Mesendoderm (in vitro differentiated cells): ENCODE results near the gene CAMTA1.

Experiments used
- DNase-seq: peaks from one replicate; pipeline ENCODE4 v3.0.0; 2013
- H2AK5ac ChIP-seq: 2 replicates; pipeline ENCODE4 v1.6.1; 2013; ENCODE audit warnings: low read length, inconsistent platforms
- H2BK120ac ChIP-seq: 2 replicates; pipeline ENCODE4 v1.6.1; 2013; ENCODE audit warnings: low read depth, mild to moderate bottlenecking, low read length, moderate library complexity, mixed read lengths
- H2BK15ac ChIP-seq: replicated peaks from 2 replicates; pipeline ENCODE4 v1.6.1; 2013; ENCODE audit warnings: low read depth, mild to moderate bottlenecking, moderate library complexity
- H2BK5ac ChIP-seq: 2 replicates; pipeline ENCODE4 v1.6.1; 2013; ENCODE audit warnings: low read length, inconsistent platforms
- H3K18ac ChIP-seq: 2 replicates; pipeline ENCODE4 v1.6.1; 2013; ENCODE audit warnings: mild to moderate bottlenecking, low read length, mixed read lengths
- H3K23ac ChIP-seq: one replicate; pipeline ENCODE4 v1.6.1; 2013; ENCODE audit warnings: low read length
- H3K27ac ChIP-seq: 2 replicates; pipeline ENCODE4 v1.5.1; 2013; ENCODE audit warnings: low read depth, mild to moderate bottlenecking, inconsistent platforms, low read length, moderate library complexity
- H3K27me3 ChIP-seq: 2 replicates; pipeline ENCODE4 v1.6.1; 2013; ENCODE audit warnings: low read length, control low read depth, mild to moderate bottlenecking, inconsistent platforms; ENCODE audit not compliant: insufficient read depth, poor library complexity
- H3K36me3 ChIP-seq: 2 replicates; pipeline ENCODE4 v1.6.1; 2013; ENCODE audit warnings: low read length, inconsistent platforms; ENCODE audit not compliant: control insufficient read depth, insufficient read depth
- H3K4ac ChIP-seq: one replicate; pipeline ENCODE4 v1.6.1; 2013; ENCODE audit warnings: low read depth, mild to moderate bottlenecking, low read length, moderate library complexity
- H3K4me1 ChIP-seq: 2 replicates; pipeline ENCODE4 v1.6.1; 2013; ENCODE audit warnings: low read depth, low read length, inconsistent platforms; ENCODE audit not compliant: control insufficient read depth
- H3K4me2 ChIP-seq: 2 replicates; pipeline ENCODE4 v1.6.1; 2013; ENCODE audit warnings: low read length
- H3K4me3 ChIP-seq: 2 replicates; pipeline ENCODE4 v1.5.1; 2013; ENCODE audit warnings: mild to moderate bottlenecking, low read length
- H3K56ac ChIP-seq: one replicate; pipeline ENCODE4 v1.6.1; 2013; ENCODE audit warnings: low read length
- H3K79me1 ChIP-seq: 2 replicates; pipeline ENCODE4 v1.6.1; 2013; ENCODE audit warnings: low read length, inconsistent platforms
- H3K79me2 ChIP-seq: 2 replicates; pipeline ENCODE4 v1.6.1; 2013; ENCODE audit warnings: mild to moderate bottlenecking, low read length; ENCODE audit not compliant: control insufficient read depth, insufficient read depth
- H3K9ac ChIP-seq: 2 replicates; pipeline ENCODE4 v1.6.1; 2013; ENCODE audit warnings: low read length, inconsistent platforms
- H4K5ac ChIP-seq: one replicate; pipeline ENCODE4 v1.6.1; 2013; ENCODE audit warnings: low read length
- H4K8ac ChIP-seq: one replicate; pipeline ENCODE4 v1.6.1; 2013; ENCODE audit warnings: low read depth, mild to moderate bottlenecking, control low read depth, low read length, moderate library complexity
- WGBS: extraction: QIAGEN DNeasy Blood & Tissue Kit; methylation state at CpG from one replicate; pipeline ENCODE4 v1.1.7; 2013; ENCODE audit warnings: low lambda C conversion rate, missing lambda C conversion rate; ENCODE audit not compliant: insufficient coverage; ENCODE audit errors: extremely low coverage; 5-methylcytosine and 5-hydroxymethylcytosine counted together

CAMTA1 gene

GRCh38 chr1:7045897-7046296 is 260.6 kb downstream of the CAMTA1 start:
- Histone ChIP-seq H4K8ac (no peak overlapping the region), H3K18ac (no peak overlapping the region), H3K79me2 (no peaks in the 10 kb centered on the region), H3K56ac (no peak overlapping the region), H3K4me3 (no peak overlapping the region), H3K27me3 (no peaks in the 10 kb centered on the region), H2BK5ac (no peak overlapping the region), H3K36me3 (no peaks in the 10 kb centered on the region), H3K4ac (no peak overlapping the region), H2AK5ac (no peak overlapping the region), H3K27ac (no peak overlapping the region), H3K9ac (no peak overlapping the region), H2BK15ac (no peak overlapping the region), H2BK120ac (no peak overlapping the region), H3K4me1 (no peaks in the 10 kb centered on the region), H3K79me1 (no peaks in the 10 kb centered on the region), H4K5ac (no peak overlapping the region), H3K23ac (no peak overlapping the region), H3K4me2 (no peak overlapping the region)
- no CpG with 5 or more reads among the region's 1 CpG for WGBS
- DNase-seq = no peak

GRCh38 chr1:7046314-7046713 is 261.1 kb downstream of the CAMTA1 start:
- H4K5ac ChIP-seq = no peak overlapping the region
- peak; percentile 77 for DNase-seq
- no peak overlapping the region for H2BK120ac ChIP-seq
- no CpG with 5 or more reads among the region's 4 CpGs for WGBS
- no peak overlapping the region for H3K18ac ChIP-seq
- H3K56ac ChIP-seq = no peak overlapping the region
- no peak overlapping the region for H2BK5ac ChIP-seq
- H3K23ac ChIP-seq = no peak overlapping the region
- no peak overlapping the region for H3K4ac ChIP-seq
- no peaks in the 10 kb centered on the region for H3K79me2 ChIP-seq
- no peak overlapping the region for H2BK15ac ChIP-seq
- H3K27me3 ChIP-seq = no peaks in the 10 kb centered on the region
- no peak overlapping the region for H3K4me3 ChIP-seq
- H3K36me3 ChIP-seq = no peaks in the 10 kb centered on the region
- H3K4me2 ChIP-seq = no peak overlapping the region
- no peaks in the 10 kb centered on the region for H3K79me1 ChIP-seq
- no peak overlapping the region for H3K9ac ChIP-seq
- no peak overlapping the region for H3K27ac ChIP-seq
- H4K8ac ChIP-seq = no peak overlapping the region
- H2AK5ac ChIP-seq = no peak overlapping the region
- no peaks in the 10 kb centered on the region for H3K4me1 ChIP-seq

GRCh38 chr1:7046891-7047290 is 261.6 kb downstream of the CAMTA1 start:
- H3K18ac ChIP-seq = no peak overlapping the region
- H3K9ac ChIP-seq = no peak overlapping the region
- no peak for DNase-seq
- WGBS = no CpG with 5 or more reads among the region's 1 CpG
- H3K36me3 ChIP-seq = no peaks in the 10 kb centered on the region
- no peak overlapping the region for H2BK15ac ChIP-seq
- H2BK5ac ChIP-seq = no peak overlapping the region
- H3K4ac ChIP-seq = no peak overlapping the region
- no peaks in the 10 kb centered on the region for H3K27me3 ChIP-seq
- no peak overlapping the region for H2AK5ac ChIP-seq
- H3K4me1 ChIP-seq = no peaks in the 10 kb centered on the region
- no peak overlapping the region for H4K5ac ChIP-seq
- no peak overlapping the region for H3K56ac ChIP-seq
- no peak overlapping the region for H3K27ac ChIP-seq
- H2BK120ac ChIP-seq = no peak overlapping the region
- H3K23ac ChIP-seq = no peak overlapping the region
- no peaks in the 10 kb centered on the region for H3K79me1 ChIP-seq
- H4K8ac ChIP-seq = no peak overlapping the region
- no peak overlapping the region for H3K4me3 ChIP-seq
- H3K4me2 ChIP-seq = no peak overlapping the region
- no peaks in the 10 kb centered on the region for H3K79me2 ChIP-seq

GRCh38 chr1:7047866-7048265 is 262.6 kb downstream of the CAMTA1 start:
- H2BK5ac ChIP-seq = no peak overlapping the region
- no peak overlapping the region for H2BK15ac ChIP-seq
- no peak overlapping the region for H3K18ac ChIP-seq
- H3K4ac ChIP-seq = no peak overlapping the region
- H2BK120ac ChIP-seq = no peak overlapping the region
- H3K27ac ChIP-seq = no peak overlapping the region
- H3K27me3 ChIP-seq = no peaks in the 10 kb centered on the region
- H3K4me2 ChIP-seq = no peak overlapping the region
- no peaks in the 10 kb centered on the region for H3K79me1 ChIP-seq
- H3K9ac ChIP-seq = no peak overlapping the region
- no peaks in the 10 kb centered on the region for H3K4me1 ChIP-seq
- DNase-seq = no peak
- H4K5ac ChIP-seq = no peak overlapping the region
- H3K36me3 ChIP-seq = no peaks in the 10 kb centered on the region
- H3K56ac ChIP-seq = no peak overlapping the region
- H3K79me2 ChIP-seq = no peaks in the 10 kb centered on the region
- no peak overlapping the region for H2AK5ac ChIP-seq
- WGBS = no CpG with 5 or more reads among the region's 2 CpGs
- H3K4me3 ChIP-seq = no peak overlapping the region
- no peak overlapping the region for H3K23ac ChIP-seq
- no peak overlapping the region for H4K8ac ChIP-seq

- no peak overlapping the region for H2BK15ac ChIP-seq
- DNase-seq = no peak
- no peak overlapping the region for H2AK5ac ChIP-seq
- no peaks in the 10 kb centered on the region for H3K79me1 ChIP-seq
- H3K79me2 ChIP-seq = no peaks in the 10 kb centered on the region
- no peak overlapping the region for H3K23ac ChIP-seq
- H4K8ac ChIP-seq = no peak overlapping the region
- no peaks in the 10 kb centered on the region for H3K27me3 ChIP-seq
- no peak overlapping the region for H2BK5ac ChIP-seq
- no peak overlapping the region for H3K4me2 ChIP-seq
- no peaks in the 10 kb centered on the region for H3K36me3 ChIP-seq
- H3K4me3 ChIP-seq = no peak overlapping the region
- no peaks in the 10 kb centered on the region for H3K4me1 ChIP-seq
- no peak overlapping the region for H3K9ac ChIP-seq
- H3K27ac ChIP-seq = no peak overlapping the region
- H2BK120ac ChIP-seq = no peak overlapping the region
- no peak overlapping the region for H3K56ac ChIP-seq
- H3K18ac ChIP-seq = no peak overlapping the region
- WGBS = no CpG with 5 or more reads among the region's 10 CpGs
- H4K5ac ChIP-seq = no peak overlapping the region
- no peak overlapping the region for H3K4ac ChIP-seq
These were observed 263.1 kb downstream of the CAMTA1 start for GRCh38 chr1:7048395-7048794.

- Histone ChIP-seq H3K4me3 (no peak overlapping the region), H2BK15ac (no peak overlapping the region), H2BK120ac (no peak overlapping the region), H3K36me3 (no peaks in the 10 kb centered on the region), H3K4ac (no peak overlapping the region), H3K18ac (no peak overlapping the region), H3K9ac (no peak overlapping the region), H4K5ac (no peak overlapping the region), H3K56ac (no peak overlapping the region), H3K27ac (no peak overlapping the region), H3K4me1 (no peaks in the 10 kb centered on the region), H3K4me2 (no peak overlapping the region), H2BK5ac (no peak overlapping the region), H3K79me1 (no peaks in the 10 kb centered on the region), H2AK5ac (no peak overlapping the region), H3K79me2 (no peaks in the 10 kb centered on the region), H3K27me3 (no peaks in the 10 kb centered on the region), H3K23ac (no peak overlapping the region), H4K8ac (no peak overlapping the region)
- no CpG with 5 or more reads among the region's 25 CpGs for WGBS
- no peak for DNase-seq
These were observed 264.8 kb downstream of the CAMTA1 start for GRCh38 chr1:7049913-7050625.
